Breast epithelium (tissue), 3 donors: ENCODE results near the gene SNHG17.

Experiments used
- CTCF ChIP-seq, 3 donors: fragments of 450-650 bp; IDR thresholded peaks; one replicate each; pipeline ENCODE4 v1.5.1; 2016 to 2017; ENCODE audit warnings: antibody characterized with exemption in 3 of 3, mild to moderate bottlenecking in 3 of 3, moderate library complexity in 3 of 3
- POLR2A ChIP-seq: fragments of 450-650 bp; IDR thresholded peaks from one replicate; pipeline ENCODE4 v1.6.1; 2016; ENCODE audit warnings: antibody characterized with exemption, mild to moderate bottlenecking, moderate library complexity

GRCh38 chr20:38452880-38453624, 17.9 kb upstream of the SNHG17 start:
- TF ChIP-seq POLR2A (no peak), CTCF (IDR thresholded peaks at IDR 0.05) (no peak)
